Measurements from ENCODE around the gene CUZD1.
A peak's percentile ranks its signal among the peaks of the same experiment; 100 is the strongest.
"Not testable (repeated sequence)": the region's sequence is repeated elsewhere in the genome, so short reads cannot be mapped to it uniquely, and the experiment has no call there.

The CUZD1 gene, protein sequence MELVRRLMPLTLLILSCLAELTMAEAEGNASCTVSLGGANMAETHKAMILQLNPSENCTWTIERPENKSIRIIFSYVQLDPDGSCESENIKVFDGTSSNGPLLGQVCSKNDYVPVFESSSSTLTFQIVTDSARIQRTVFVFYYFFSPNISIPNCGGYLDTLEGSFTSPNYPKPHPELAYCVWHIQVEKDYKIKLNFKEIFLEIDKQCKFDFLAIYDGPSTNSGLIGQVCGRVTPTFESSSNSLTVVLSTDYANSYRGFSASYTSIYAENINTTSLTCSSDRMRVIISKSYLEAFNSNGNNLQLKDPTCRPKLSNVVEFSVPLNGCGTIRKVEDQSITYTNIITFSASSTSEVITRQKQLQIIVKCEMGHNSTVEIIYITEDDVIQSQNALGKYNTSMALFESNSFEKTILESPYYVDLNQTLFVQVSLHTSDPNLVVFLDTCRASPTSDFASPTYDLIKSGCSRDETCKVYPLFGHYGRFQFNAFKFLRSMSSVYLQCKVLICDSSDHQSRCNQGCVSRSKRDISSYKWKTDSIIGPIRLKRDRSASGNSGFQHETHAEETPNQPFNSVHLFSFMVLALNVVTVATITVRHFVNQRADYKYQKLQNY

DNA sequence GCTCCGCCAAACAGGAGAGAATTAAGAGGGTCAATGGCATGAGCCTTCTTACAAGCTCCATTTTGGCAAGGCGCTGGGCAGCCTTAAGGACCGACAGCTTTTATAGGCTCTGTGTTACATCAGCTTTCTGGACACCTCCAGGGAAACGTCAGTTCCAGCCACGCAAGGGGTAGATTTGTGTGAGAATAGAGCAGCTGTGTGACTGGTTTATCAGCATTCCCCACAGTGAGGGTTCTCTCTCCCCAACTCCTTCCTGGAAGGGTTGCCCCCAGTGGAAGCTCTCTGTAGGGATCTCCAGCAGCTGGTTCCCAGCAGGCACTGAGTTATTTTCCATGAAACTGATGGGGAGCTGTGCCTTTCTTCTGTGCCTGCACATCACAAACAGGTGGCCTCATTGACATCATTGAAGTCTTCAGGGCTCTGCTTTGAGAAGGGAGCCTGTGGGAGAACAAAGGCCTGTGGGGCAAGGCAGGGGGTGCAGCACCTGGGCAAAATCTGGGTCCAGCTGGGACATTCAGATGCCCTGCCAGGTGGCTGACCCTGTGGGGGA is at the start of gene CUZD1:
CUZD1 (minus strand) TSS at position 75 of the 550 bp plus-strand sequence; CDS start at position 61, 14 bp downstream.
- no peak for DNase-seq

DNA sequence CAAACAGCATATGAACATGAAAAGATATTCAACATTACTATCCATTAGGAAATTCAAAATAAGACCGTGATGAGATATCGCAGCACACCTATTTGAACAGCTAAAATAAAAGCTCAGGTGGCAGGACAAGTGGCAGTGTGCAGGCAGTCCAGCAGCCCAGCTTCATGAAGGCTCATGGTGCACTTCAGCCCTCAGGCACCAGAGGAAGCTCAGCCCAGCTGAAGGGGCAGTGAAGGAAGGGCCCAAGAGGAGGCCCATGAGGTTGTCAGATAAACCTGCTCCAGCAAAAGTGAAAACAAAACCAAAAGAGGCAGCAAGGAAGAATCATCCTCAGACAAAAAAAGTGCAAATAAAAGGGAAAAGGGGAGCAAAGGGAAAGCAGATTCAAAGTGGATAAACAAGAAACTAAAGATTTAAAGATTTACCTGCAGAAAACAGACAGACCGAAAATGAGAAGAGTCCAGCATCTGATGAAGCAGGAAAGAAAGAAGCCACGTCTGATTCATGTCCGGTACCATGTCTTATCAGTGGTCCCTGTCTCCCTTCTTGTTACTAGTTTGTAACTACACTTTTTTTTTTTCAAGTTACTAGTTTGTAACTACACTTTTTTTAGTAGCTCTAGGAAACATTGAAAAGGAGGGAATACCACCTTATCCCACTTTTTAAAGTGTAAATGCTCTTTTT is 48.7 kb upstream of the CUZD1 start:
- no peak for DNase-seq

DNA sequence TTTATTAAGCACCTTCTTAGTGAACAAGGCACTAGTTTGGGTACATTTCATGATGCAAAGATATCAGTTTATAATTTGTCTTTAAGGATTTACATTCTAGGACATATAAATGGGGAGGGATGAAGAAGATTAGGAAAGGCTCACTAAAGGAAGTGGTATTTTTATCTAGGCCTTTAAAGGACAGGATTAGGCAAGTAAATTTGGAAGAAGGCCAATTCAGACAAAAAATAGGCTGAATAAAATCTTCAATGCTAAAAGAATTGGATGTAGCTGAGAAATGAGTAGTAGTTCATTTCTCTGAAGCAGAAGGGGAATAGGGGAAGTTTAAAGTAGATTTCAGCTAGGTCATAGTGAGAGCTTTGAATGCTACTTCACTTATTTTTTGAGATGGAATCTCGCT is 38.5 kb upstream of the CUZD1 start:
- no peak for DNase-seq

DNA sequence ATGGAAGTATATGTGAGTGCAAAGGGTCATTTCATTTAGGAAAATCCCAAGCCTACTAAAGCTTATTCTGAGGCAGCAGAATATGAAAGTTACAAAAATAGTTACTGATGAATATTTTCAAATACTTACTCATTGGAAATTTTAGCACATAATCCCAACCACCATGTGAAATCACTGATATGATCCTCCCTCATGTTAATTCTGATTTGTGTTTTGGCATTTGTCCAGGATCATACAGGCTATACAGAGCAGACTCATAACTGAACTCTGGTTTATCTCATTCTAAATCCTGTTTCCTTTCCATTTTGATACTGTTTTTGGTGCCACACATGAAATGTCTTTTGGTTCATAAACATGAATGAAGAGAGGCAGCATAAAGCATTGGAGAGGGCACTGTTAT is 37.1 kb upstream of the CUZD1 start:
- no peak for DNase-seq

DNA sequence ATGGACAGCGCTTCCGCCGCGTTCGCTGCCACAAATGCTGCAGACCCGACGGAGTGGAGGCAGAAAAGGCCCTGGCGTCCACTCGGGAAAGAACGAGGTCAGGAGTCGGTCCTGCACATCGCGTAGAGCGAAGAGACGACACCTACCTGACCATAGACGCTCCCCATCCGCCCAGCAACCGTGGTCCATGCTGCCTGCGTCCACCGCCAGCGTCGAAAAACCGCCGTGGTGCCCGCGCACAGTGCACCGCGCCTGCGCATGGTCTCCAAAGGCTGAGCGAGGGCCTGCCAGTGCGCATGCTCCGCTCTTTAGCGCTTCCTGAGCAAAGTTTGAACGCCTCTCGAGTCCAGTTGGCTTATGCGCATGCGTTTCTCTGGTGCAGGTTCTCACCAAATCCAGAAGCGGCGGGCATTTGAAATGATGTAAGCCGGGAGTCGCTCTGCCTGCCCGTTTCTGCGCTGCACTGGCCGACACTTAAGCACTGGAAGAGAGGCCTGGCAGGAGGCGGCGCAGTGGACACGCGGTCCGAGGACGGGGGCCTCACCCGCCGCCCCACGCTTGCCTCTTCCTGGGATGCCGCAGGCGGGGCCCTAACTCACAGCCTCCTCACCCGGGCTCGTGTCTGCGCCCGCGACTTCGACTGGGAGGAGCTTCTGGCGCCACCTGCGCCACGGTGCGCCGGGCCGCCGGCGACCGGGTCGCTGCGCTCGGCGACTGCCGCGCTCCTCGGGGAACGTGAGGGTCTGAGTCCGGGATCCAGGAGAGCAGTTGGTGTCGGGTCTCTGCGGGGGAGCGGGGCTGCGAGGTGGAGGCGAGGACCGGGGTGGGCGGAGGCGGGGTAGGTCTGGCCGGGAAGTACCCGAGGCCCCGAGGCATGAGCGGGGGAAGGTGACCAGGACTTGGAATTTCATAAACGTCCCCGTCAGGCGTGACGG is 33.9 kb upstream of the CUZD1 start, which contains the start of gene FAM24B:
FAM24B (minus strand) TSS at position 243 of the 935 bp plus-strand sequence. CDS start 29,066 bp downstream, outside the sequence.
- DNase-seq, result peak; percentile 97

DNA sequence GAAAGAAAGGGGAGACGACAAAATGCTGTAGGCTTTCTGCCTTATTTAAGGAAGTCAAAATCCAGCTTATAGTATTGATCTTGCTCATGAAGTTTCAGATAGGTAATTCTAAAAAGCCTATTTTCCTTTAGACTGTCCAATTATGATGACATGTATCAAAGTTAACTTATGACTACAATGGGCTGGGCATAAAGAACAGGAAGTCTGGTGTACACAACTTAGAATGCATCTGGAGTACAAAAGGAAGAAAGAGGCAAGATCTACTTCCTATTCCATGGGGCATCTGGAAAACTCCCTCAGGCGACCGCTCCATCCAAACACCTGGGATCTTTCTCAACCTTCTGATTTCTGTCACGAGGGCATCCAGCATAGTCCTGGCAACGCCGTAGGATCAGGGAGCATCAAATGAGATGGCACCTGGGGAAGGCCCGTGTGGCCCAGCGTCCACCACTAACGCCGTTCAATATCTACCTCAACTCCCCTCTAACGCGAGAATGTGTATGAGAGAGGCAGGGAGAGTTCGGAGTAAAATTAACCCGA is 33.2 kb upstream of the CUZD1 start:
- peak; percentile 21 for DNase-seq

DNA sequence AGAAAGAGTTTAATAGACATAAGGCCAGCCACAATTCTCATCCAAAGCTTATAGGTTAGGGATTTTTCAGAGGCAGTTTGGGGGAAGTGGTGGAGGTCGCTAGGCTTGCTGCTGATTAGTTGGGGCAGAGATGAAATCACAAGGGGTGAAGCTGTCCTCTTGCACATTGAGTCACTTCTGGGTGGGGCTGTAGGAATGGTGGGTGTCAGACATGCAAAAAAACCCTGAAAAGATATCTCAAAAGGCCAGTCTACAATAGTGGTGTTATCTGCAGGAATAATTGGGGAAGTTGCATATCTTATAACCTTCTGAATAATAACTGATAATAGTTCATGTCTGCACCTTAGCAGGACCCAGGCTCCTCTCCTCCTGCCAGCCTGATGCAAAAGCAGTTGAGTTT is 31.6 kb upstream of the CUZD1 start:
- DNase-seq, result no peak

DNA sequence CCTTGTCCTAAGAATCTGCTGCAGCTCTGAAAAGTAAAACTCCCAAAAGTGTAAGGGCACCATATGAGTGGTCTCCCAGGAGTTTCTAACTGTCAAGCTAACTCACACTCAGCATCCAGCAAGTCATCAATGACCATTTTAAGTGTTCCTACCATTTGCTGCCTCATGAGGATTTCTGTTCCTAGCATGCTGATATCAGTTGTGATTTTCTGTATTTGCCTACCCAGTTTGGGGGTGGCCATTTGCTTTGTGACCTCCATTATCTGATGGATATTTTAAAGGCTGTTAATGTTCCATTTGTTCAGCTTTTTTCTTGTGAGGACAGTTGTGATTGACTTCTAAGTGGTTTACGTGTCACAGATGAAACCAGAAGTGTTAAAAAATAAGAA is 30.8 kb upstream of the CUZD1 start:
- DNase-seq, result no peak

DNA sequence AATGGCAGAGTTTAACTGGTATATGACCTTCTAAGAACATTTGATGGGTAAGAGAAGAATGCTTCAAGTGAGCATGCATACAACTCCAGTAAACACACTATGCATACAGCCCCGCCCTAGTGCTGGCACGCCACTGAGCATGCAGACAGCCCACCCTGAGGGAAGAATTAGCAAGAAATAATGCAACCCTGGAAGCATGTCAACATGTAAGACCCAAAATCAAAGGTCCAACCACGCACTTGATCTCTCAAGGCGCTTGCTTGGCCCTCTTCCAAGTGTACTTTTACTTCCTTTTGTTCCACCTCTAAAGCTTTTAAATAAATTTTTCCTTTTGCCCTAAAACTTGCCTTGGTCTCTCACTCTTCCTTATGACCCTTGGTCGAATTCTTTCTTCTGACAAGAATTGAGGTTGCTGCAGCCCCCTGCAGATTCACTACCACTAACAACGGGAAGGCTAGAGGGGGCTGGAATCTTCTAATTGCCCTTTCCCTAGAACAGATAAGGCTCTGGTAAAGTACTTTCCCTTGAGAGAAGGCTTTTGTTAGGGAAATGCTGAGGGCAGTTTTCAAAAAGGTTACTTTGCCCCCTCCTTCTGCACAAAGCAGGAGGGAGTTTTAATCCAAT is 30.3 kb upstream of the CUZD1 start:
- DNase-seq, result no peak

DNA sequence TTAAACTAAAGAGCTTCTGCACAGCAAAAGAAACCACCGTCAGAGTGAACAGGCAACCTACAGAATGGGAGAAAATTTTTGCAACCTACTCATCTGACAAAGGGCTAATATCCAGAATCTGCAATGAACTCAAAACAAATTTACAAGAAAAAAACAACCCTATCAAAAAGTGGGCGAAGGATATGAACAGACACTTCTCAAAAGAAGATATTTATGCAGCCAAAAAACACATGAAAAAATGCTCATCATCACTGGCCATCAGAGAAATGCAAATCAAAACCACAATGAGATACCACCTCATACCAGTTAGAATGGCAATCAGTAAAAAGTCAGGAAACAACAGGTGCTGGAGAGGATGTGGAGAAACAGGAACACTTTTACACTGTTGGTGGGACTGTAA is 26.3 kb upstream of the CUZD1 start:
- DNase-seq, result not testable (repeated sequence)

DNA sequence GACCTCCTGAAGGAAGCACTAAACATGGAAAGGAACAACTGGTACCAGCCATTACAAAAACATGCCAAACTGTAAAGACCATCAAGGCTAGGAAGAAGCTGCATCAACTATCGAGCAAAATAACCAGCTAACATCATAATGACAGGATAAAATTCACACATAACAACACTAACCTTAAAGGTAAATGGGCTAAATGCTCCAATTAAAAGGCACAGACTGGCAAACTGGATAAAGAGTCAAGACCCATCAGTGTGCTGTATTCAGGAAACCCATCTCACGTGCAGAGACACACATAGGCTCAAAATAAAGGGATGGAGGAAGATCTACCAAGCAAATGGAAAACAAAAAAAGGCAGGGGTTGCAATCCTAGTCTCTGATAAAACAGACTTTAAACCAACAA is 23.1 kb upstream of the CUZD1 start:
- not testable (repeated sequence) for DNase-seq

DNA sequence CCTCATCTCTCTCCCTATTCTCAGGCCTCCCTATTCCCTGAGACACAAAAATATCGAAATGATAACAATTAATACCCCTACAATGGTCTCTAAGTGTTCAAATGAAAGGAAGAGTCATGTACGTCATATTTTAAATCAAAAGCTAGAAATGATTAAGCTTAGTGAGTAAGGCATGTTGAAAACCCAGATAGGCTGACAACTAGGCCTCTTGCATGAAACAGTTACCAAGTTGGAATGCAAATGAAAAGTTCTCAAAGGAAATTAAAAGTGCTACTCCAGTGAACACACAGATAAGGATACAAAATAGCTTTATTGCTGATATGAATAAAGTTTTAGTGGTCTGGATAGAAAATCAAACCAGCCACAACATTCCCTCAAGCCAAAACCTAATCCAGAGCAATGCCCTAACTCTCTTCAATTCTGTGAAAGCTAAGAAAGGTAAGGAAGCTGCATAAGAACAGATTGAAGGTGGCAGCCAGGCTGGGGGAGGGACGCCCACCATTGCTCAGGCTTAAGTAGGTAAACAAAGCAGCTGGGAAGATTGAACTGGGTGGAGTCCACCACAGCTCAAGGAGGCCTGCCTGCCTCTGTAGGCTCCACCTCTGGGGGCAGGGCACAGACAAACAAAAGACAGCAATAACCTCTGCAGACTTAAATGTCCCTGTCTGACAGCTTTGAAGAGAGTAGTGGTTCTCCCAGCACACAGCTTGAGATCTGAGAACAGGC is 21.3 kb upstream of the CUZD1 start:
- DNase-seq, result not testable (repeated sequence)

DNA sequence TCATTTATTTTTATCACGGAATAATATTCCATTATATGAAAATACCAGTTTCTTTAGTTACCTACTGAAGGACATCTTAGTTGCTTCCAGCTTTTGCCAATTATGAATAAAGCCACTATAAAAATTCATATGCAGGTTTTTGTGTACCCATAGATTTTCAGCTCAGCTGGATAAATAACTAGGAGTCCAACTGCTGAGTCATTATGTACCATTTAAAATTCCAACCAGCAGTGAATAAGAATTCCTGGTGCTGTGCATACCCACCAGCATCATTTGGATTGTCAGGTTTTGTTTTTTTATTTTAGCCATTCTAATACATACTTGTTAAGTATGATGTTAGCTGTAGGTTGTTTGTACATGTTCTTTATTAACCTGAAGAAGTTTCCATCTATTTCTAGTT is 19.2 kb upstream of the CUZD1 start:
- no peak for DNase-seq

DNA sequence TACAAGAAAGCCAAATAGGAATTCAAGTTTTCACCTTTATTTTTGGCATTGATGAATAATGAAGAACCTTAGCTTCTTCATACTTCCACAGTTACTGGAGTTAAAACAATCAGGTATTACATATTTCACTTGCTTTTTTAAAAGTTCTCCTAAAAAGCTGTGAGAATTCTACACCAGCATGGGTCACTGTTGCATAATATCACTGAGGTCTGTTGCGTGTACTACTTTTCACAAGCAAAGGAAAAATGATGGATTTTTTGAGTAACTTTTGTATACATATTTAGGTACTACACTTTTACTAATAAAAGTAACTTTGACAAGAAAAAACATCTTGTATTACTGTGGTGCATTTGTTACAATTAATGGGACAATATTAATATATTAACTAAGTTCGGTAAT is 18.5 kb upstream of the CUZD1 start:
- DNase-seq, result no peak

DNA sequence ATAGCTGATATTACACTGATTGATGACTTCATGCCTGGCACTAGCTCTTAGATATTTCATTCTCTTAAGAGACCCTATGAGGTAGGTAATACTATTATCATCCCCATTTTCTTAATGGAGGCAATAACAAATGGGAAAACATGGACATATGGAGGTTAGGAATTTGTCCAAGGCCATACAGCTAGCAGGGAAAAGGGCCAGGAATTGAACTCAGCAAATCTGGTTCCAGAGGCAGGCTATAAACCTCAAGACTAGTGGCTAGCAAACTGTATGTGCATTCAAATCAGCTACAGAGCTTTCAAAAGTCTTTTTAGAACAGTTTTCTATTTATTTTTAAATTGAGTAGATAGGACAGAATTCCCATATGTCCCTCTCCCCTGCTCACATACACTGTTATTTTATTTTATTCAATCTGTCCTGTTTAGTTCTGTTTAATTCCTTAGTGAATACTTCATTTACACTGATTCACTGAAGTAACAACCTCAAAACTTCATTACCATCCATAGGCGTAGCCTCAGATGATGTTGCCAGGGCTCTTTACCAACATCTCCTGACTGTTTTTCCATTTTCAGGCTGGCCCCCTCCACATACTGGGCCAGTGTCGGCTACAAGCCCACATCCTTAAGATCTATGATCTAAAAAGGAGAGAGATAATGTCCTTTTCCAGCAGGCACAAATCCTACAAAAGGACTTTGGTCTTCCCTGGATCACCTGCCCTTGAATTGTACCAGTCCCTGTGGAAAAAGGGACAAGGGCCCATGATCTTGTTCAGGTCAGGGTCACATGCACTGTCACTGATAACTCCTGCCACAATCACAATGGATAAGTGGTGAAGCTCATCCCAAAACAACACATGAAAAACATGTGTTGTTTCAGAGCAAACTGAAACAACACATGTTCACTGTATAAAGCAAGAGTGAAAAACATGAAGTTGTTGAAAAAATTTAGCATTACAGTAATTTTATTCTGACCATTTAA is 17.8 kb upstream of the CUZD1 start:
- no peak for DNase-seq

DNA sequence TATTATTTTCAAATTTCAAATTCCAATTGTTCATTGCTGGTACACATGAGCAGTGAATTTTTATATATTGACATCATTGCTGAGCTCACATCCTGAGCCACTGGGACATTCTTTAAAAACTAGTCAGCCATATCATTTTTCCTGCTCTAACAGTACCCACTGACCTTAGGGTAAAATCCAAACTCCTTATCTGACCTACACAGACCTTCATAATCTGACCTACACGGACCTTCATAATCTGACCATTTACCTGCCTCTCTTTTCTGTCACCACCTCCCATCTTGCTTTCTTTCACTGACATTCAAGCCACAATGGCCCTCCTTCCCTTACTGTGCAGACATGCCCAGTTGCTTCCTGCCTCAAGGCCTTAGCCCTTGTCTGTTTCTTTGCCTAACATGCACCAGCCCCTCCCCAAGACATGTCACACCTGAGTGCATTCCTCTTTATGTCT is 16.1 kb upstream of the CUZD1 start:
- DNase-seq, result no peak

DNA sequence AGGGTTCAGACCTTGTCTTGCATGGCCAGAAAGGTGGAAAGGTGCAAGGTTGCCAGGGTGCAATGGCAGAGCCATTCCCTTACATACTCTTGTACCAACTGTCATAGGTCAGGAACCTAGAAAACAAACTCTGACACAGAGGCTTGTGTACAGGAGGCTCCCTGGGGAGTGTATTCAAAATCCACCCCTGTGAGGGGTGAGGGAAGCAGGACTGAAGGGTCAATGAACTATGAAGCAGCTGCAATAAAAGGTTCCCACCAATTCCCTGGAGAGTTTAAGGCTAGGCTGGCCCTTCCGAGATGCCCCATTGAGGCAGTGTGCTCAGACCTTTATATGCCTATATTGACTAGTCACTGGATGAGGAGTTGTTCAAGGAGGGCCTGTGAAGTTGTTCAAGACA is 13.9 kb upstream of the CUZD1 start:
- DNase-seq, result no peak

DNA sequence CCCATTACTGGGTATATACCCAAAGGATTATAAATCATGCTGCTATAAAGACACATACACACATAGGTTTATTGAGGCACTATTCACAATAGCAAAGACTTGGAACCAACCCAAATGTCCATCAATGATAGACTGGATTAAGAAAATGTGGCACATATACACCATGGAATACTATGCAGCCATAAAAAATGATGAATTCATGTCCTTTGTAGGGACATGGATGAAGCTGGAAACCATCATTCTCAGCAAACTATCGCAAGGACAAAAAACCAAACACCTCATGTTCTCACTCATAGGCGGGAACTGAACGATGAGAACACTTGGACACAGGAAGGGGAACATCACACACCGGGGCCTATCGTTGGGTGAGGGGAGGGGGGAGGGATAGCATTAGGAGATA is 12.4 kb upstream of the CUZD1 start:
- not testable (repeated sequence) for DNase-seq

DNA sequence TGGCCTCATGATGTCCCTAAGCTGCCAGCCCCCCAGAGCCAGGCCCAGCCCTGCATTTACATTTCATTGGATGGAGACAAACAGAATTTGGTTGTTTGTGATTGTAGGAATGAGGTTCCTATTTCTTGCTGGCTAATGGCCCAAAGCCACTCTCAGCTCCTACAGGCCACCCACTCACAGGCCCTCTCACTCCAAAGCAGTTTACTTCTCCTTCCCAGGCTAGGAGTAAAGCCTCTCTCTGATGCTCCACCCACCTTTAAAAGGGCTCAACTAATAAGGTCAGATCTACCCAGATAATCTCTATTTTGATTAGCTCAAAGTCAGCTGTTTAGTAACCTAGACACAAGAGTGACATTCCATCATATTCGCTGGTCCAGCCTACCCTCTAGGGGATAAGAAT is 11.2 kb upstream of the CUZD1 start:
- no peak for DNase-seq

DNA sequence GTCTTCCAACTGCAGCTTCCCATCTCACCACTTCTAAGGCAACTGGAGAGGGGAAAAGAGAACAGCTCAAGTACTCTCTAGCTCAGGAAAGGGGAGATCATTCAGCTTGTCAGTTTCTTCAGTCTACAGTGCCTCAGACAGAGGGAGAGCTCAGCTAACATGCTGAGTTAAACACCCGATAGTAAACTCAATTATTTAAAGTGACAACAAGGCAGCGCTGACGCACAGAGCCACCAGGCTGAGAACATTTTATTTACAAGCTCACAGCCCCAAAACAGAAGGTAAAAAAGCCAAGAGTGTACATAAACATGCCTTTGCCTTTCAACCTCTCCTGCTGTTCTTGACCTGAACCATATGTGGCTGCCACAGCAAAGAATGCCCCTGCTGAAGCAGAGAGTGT is 10.1 kb upstream of the CUZD1 start:
- DNase-seq, result no peak
